Measurements from ENCODE around the gene GRAMD4.

Gene GRAMD4

GRCh38 chr22:46656856-46657654 lies 36.9 kb downstream of the GRAMD4 start:
- DNase-seq (ENCODE audit: low read depth) = no peak

- no peak for DNase-seq (ENCODE audit: low read depth)
Observed at GRCh38 chr22:46657655-46657953, 37.4 kb downstream of the GRAMD4 start.

GRCh38 chr22:46657996-46658947 lies 38.1 kb downstream of the GRAMD4 start:
- DNase-seq (ENCODE audit: low read depth) = no peak

- no peak for DNase-seq (ENCODE audit: low read depth)
Observed at GRCh38 chr22:46659059-46659790, 39.0 kb downstream of the GRAMD4 start.

- DNase-seq (ENCODE audit: low read depth) = no peak
Observed at GRCh38 chr22:46659791-46660186, 39.6 kb downstream of the GRAMD4 start.

GRCh38 chr22:46660604-46661201 lies 40.5 kb downstream of the GRAMD4 start:
- no peak for DNase-seq (ENCODE audit: low read depth)

GRCh38 chr22:46661221-46661851 lies 41.1 kb downstream of the GRAMD4 start:
- no peak for DNase-seq (ENCODE audit: low read depth)

GRCh38 chr22:46662226-46662625 lies 42.0 kb downstream of the GRAMD4 start:
- DNase-seq (ENCODE audit: low read depth) = no peak

- DNase-seq (ENCODE audit: low read depth) = no peak
Observed at GRCh38 chr22:46663001-46663400, 42.8 kb downstream of the GRAMD4 start.

- no peak for DNase-seq (ENCODE audit: low read depth)
Observed at GRCh38 chr22:46663436-46664100, 43.4 kb downstream of the GRAMD4 start.

- DNase-seq (ENCODE audit: low read depth) = no peak
Observed at GRCh38 chr22:46664301-46664855, 44.2 kb downstream of the GRAMD4 start.

GRCh38 chr22:46665151-46665695 lies 45.0 kb downstream of the GRAMD4 start:
- no peak for DNase-seq (ENCODE audit: low read depth)

GRCh38 chr22:46665751-46666280 lies 45.6 kb downstream of the GRAMD4 start:
- DNase-seq (ENCODE audit: low read depth) = no peak

GRCh38 chr22:46666577-46667244 lies 46.5 kb downstream of the GRAMD4 start:
- no peak for DNase-seq (ENCODE audit: low read depth)

- no peak for DNase-seq (ENCODE audit: low read depth)
Observed at GRCh38 chr22:46667245-46667623, 47.0 kb downstream of the GRAMD4 start.

GRCh38 chr22:46668116-46668515 lies 47.9 kb downstream of the GRAMD4 start:
- no peak for DNase-seq (ENCODE audit: low read depth)

- no peak for DNase-seq (ENCODE audit: low read depth)
Observed at GRCh38 chr22:46669201-46669600, 49.0 kb downstream of the GRAMD4 start.

GRCh38 chr22:46671824-46672432 lies 51.7 kb downstream of the GRAMD4 start:
- no peak for DNase-seq (ENCODE audit: low read depth)

GRCh38 chr22:46672731-46673130 lies 52.5 kb downstream of the GRAMD4 start:
- no peak for DNase-seq (ENCODE audit: low read depth)
